Tibial artery (tissue), 4 donors: ENCODE results near the gene CD4.
A peak's percentile ranks its signal among the peaks of the same experiment; 100 is the strongest.
"Not testable (repeated sequence)": the region's sequence is repeated elsewhere in the genome, so short reads cannot be mapped to it uniquely, and the experiment has no call there.

ENCODE experiments used
- DNase-seq, 2 donors: peaks; one replicate each; pipeline ENCODE4 v3.0.0-alpha.2; 2019
- H3K27ac ChIP-seq, 2 donors: fragments of 200-600 bp; sonication (generic) in 1 of 2; 1 replicate in 1 of 2; 2 replicates in 1 of 2; pipeline ENCODE4 v1.5.1; 2018 to 2019; ENCODE audit warnings: mild to moderate bottlenecking in 1 of 2
- H3K27me3 ChIP-seq, 2 donors: fragments of 200-600 bp; sonication (generic) in 1 of 2; one replicate each; pipeline versions ENCODE4 v1.5.1 to v1.6.0; 2016 to 2019
- H3K36me3 ChIP-seq, 3 donors: fragments of 200-600 bp; sonication (generic) in 2 of 3; one replicate each; pipeline ENCODE4 v1.5.1; 2016 to 2019; ENCODE audit warnings: mild to moderate bottlenecking in 2 of 3
- H3K4me1 ChIP-seq, 4 donors: fragments of 200-600 bp; sonication (generic) in 2 of 4; 1 replicate in 3 of 4; 2 replicates in 1 of 4; pipeline ENCODE4 v1.5.1; 2016 to 2019
- H3K4me3 ChIP-seq, 2 donors: fragments of 200-600 bp; sonication (generic) in 1 of 2; 1 replicate in 1 of 2; 2 replicates in 1 of 2; pipeline ENCODE4 v1.5.1; 2018 to 2019; ENCODE audit warnings: mild to moderate bottlenecking in 2 of 2
- H3K9me3 ChIP-seq, 3 donors: fragments of 200-600 bp; sonication (generic) in 1 of 3; one replicate each; pipeline ENCODE4 v1.5.1; 2016 to 2019
- intact Hi-C: fragments of 100-400 bp; cut with DNase I; formaldehyde crosslinking; loops from one replicate; pipeline ENCODE4 v1.15.0; 2023; ENCODE audit warnings: low total_unique reads
- TF ChIP-seq, protein P1 (sequence below), 2 experiments: fragments of 200-600 bp in 1 of 2; fragments of 450-650 bp in 1 of 2; IDR thresholded peaks; one replicate each; pipeline ENCODE4 v1.5.1; 2017 to 2019; ENCODE audit warnings: antibody characterized with exemption in 2 of 2, mild to moderate bottlenecking in 1 of 2, moderate library complexity in 1 of 2

Gene CD4

DNA sequence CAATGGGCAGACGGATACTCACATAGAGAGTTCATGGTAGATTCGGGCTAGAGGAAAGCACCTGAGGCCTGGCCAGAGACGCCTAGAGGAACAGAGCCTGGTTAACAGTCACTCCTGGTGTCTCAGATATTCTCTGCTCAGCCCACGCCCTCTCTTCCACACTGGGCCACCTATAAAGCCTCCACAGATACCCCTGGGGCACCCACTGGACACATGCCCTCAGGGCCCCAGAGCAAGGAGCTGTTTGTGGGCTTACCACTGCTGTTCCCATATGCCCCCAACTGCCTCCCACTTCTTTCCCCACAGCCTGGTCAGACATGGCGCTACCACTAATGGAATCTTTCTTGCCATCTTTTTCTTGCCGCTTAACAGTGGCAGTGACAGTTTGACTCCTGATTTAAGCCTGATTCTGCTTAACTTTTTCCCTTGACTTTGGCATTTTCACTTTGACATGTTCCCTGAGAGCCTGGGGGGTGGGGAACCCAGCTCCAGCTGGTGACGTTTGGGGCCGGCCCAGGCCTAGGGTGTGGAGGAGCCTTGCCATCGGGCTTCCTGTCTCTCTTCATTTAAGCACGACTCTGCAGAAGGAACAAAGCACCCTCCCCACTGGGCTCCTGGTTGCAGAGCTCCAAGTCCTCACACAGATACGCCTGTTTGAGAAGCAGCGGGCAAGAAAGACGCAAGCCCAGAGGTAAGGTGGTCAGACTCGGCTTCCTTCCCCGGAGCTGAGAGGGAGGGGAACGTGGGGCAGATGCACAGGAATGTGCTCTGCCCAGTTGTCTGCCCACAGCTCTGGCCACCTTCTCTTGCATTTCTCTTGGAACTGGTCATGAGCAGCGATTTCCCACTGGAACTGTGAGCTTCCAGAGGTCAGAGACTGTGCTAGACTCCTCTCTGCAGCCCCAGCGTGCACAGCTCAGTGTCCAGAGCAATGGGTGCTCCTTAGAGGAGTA lies at the start of gene CD4:
Gene CD4, plus strand, starts transcription at position 557 of the 953 bp plus-strand sequence. CDS start 10,611 bp downstream, outside the sequence.
- Histone ChIP-seq H3K27ac (no peak within 1 kb of the TSS), H3K4me3 (peak within 1 kb of the TSS; percentile 12 to 15), H3K9me3 (no peaks in the 10 kb centered on the region), H3K36me3 (no peaks in the 10 kb centered on the region), H3K4me1 (no peaks in the 10 kb centered on the region), H3K27me3 (no peaks in the 10 kb centered on the region)
- TF ChIP-seq, protein P1, sequence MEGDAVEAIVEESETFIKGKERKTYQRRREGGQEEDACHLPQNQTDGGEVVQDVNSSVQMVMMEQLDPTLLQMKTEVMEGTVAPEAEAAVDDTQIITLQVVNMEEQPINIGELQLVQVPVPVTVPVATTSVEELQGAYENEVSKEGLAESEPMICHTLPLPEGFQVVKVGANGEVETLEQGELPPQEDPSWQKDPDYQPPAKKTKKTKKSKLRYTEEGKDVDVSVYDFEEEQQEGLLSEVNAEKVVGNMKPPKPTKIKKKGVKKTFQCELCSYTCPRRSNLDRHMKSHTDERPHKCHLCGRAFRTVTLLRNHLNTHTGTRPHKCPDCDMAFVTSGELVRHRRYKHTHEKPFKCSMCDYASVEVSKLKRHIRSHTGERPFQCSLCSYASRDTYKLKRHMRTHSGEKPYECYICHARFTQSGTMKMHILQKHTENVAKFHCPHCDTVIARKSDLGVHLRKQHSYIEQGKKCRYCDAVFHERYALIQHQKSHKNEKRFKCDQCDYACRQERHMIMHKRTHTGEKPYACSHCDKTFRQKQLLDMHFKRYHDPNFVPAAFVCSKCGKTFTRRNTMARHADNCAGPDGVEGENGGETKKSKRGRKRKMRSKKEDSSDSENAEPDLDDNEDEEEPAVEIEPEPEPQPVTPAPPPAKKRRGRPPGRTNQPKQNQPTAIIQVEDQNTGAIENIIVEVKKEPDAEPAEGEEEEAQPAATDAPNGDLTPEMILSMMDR (IDR thresholded peaks at IDR 0.05): no peak
- DNase-seq: peak; percentile 76 to 78
- intact Hi-C loops: no loop called here

DNA sequence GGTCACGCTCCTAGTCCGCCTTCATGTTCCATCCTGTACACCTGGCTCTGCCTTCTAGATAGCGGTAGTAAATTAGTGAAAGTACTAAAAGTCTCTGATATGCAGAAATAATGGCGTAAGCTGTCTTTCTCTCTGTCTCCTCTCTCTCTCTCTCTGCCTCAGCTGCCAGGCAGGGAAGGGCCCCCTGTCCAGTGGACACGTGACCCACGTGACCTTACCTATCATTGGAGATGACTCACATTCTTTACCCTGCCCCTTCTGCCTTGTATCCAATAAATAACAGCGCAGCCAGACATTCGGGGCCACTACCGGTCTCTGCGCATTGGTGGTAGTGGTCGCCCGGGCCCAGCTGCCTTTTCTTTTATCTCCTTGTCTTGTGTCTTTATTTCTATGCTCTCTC lies 47.2 kb upstream of the CD4 start:
- intact Hi-C loops, H3K9me3 ChIP-seq, H3K4me1 ChIP-seq, H3K4me3 ChIP-seq, DNase-seq, H3K27me3 ChIP-seq, H3K27ac ChIP-seq: not testable (repeated sequence)
- peaks cover 2 to 18% (median 3%) of the 10 kb centered on the region in 3 donors for H3K36me3 ChIP-seq

DNA sequence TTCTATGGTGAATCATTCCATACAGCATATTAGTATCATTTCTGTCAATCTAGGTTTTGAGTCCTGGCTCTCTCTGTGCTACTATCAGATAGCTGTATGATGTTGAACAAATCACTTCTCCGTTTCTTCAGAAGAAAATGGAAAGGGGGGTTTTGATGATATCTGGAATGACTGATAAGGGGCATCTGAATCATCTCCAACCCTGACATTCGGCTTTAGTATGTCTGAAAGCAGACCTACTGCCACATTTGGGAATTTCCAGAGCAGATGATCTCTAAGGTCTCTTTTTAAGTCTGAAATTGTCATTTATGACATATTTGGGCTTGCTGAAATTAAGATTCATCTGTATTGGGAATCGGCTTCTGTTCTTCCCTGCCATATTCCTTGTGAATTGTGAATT lies 46.5 kb upstream of the CD4 start:
- no peak overlapping the region for H3K4me3 ChIP-seq
- TF ChIP-seq, protein P1 (IDR thresholded peaks at IDR 0.05): no peak
- no peak overlapping the region for H3K27ac ChIP-seq
- H3K4me1 ChIP-seq: no peaks in the 10 kb centered on the region
- intact Hi-C loops: no loop called here
- no peaks in the 10 kb centered on the region for H3K27me3 ChIP-seq
- H3K36me3 ChIP-seq: peaks cover 7 to 26% (median 10%) of the 10 kb centered on the region in 3 donors
- no peaks in the 10 kb centered on the region for H3K9me3 ChIP-seq
- DNase-seq: no peak

DNA sequence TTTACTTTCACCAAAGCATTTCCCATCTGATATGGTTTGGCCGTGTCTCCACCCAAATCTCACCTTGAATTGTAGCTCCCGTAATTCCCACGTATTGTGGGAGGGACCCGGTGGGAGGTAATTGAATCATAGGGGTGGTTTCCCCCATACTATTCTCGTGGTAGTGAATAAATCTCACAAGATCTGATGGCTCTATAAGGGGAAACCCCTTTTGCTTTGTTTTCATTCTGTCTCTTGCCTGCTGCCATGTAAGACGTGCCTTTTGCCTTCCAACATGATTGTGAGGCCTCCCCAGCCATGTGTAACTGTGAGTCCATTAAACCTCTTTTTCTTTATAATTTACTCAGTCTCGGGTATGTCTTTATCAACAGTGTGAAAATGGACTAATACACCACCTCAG lies 46.0 kb upstream of the CD4 start:
- H3K9me3 ChIP-seq: not testable (repeated sequence)

DNA sequence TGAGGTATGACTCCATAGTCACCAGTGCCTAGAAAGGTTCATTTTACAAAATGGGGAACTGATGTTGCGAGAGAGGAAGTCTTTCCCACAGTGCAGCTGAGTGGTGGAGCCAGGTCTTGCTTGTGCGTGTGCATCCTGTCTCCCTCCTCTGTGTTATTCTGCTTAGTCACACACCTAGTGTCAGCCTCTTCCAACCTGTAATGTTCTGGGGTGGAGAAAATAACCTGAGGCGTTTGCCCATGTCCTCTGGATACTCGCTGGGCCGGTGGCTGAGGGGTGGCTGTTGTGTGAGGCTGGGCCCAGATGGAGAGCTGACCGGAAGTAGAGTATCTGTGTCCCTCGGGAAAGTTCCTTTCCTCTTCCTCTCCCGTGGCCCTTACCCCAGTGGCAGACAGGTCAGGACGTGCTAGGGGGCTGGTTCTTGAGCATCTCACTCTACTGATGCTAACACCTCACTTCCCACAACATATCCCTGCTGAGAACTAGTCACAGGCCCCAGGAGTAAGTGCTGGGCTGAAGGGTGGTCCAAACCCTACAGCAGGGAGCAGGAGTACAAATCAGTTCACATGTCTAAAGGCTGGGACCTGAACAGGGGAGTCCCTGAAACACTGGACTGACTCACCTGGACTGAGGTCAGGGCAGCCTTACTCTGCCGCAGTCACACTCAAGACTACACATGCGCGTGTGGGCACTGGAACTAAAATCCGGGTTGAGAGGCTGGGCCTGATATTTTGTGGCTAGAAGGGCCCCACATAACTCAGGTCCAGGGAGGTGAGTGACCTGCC lies 43.4 kb upstream of the CD4 start:
- Histone ChIP-seq H3K27me3 (no peaks in the 10 kb centered on the region), H3K36me3 (peaks cover 37 to 57% (median 38%) of the 10 kb centered on the region in 3 donors), H3K4me3 (no peak overlapping the region), H3K27ac (no peak overlapping the region), H3K9me3 (no peaks in the 10 kb centered on the region), H3K4me1 (no peaks in the 10 kb centered on the region)
- no peak for DNase-seq
- TF ChIP-seq, protein P1 (IDR thresholded peaks at IDR 0.05): no peak
- intact Hi-C loops: no loop called here

More for the DNA sequence above, 46.0 kb upstream of the CD4 start:
- DNase-seq, H3K4me3 ChIP-seq, H3K4me1 ChIP-seq, H3K27ac ChIP-seq, H3K27me3 ChIP-seq, intact Hi-C loops: not testable (repeated sequence)
- peaks cover 11 to 30% (median 14%) of the 10 kb centered on the region in 3 donors for H3K36me3 ChIP-seq

DNA sequence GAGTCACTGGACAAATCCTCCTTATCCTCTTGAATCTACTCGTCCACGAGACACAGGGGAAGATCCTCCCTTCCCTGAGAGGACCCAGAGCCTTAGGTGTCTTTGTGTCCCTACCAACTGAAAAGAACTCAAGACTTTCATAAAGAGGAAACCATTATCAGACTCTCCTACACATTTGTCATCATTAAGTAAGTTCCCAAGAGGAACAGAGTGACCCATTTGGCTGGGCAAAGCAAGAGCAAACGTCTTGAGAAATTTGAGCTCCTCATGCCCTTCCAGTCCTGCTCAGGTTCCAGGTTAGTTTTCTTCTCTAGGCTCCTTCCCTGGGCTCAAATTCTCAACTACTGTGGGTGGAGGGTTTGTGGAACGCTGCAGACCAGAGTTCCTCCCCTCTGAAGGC lies 42.1 kb upstream of the CD4 start:
- no peak overlapping the region for H3K27ac ChIP-seq
- peaks cover 0 to 11% (median 9%) of the 10 kb centered on the region in 4 donors for H3K4me1 ChIP-seq
- DNase-seq: no peak
- no peak overlapping the region for H3K4me3 ChIP-seq
- H3K36me3 ChIP-seq: peaks cover 46 to 68% (median 47%) of the 10 kb centered on the region in 3 donors
- TF ChIP-seq, protein P1 (IDR thresholded peaks at IDR 0.05): no peak
- H3K9me3 ChIP-seq: no peaks in the 10 kb centered on the region
- intact Hi-C loops: no loop called here
- no peaks in the 10 kb centered on the region for H3K27me3 ChIP-seq
